CD14-positive monocyte (primary cell): ENCODE data around the gene DMRTC2. TPM values are rescaled to one million over a fixed set of nuclear protein-coding genes. Genes with fewer than 3 reads are reported as not detected.

ENCODE experiments used
- DNase-seq, 3 donors: peaks; one replicate each; pipeline ENCODE4 v3.0.0-alpha.2; 2011 to 2022
- H2AFZ ChIP-seq: 2 replicates; pipeline ENCODE4 v1.6.0; 2012; ENCODE audit warnings: mild to moderate bottlenecking, low read depth, low read length, inconsistent platforms; ENCODE audit not compliant: insufficient read depth, poor library complexity, severe bottlenecking
- H3K27ac ChIP-seq, 2 donors: 1 replicate in 1 of 2; 2 replicates in 1 of 2; pipeline ENCODE4 v1.5.1; 2012 to 2013; ENCODE audit warnings: low read length in 2 of 2, control low read depth in 1 of 2, inconsistent platforms in 1 of 2, low read depth in 1 of 2, mild to moderate bottlenecking in 1 of 2
- H3K27me3 ChIP-seq, 2 donors: one replicate each; pipeline versions ENCODE4 v1.6.0 to v1.6.1; 2011 to 2013; ENCODE audit warnings: low read length in 2 of 2; ENCODE audit not compliant: control insufficient read depth in 2 of 2, insufficient read depth in 2 of 2
- H3K36me3 ChIP-seq, 2 donors: replicated peaks in 1 of 2; 1 replicate in 1 of 2; 2 replicates in 1 of 2; pipeline versions ENCODE4 v1.5.1 to v1.6.1; 2012 to 2013; ENCODE audit warnings: low read length in 2 of 2, control low read depth in 1 of 2, inconsistent platforms in 1 of 2, mild to moderate bottlenecking in 1 of 2; ENCODE audit not compliant: insufficient read depth in 2 of 2, control insufficient read depth in 1 of 2
- H3K4me1 ChIP-seq, 2 donors: 1 replicate in 1 of 2; 2 replicates in 1 of 2; pipeline versions ENCODE4 v1.5.1 to v1.6.1; 2012 to 2013; ENCODE audit warnings: low read length in 2 of 2, control low read depth in 1 of 2, inconsistent platforms in 1 of 2, mild to moderate bottlenecking in 1 of 2, moderate library complexity in 1 of 2; ENCODE audit not compliant: insufficient read depth in 2 of 2, control insufficient read depth in 1 of 2
- H3K4me2 ChIP-seq: replicated peaks from 2 replicates; pipeline ENCODE3; 2012; ENCODE audit warnings: low read length, moderate library complexity, mild to moderate bottlenecking; ENCODE audit not compliant: poor library complexity, severe bottlenecking; ENCODE audit errors: extremely low read depth
- H3K4me3 ChIP-seq, 3 experiments: fragments of 200-600 bp in 1 of 3; sonication (generic) in 1 of 3; replicated peaks in 1 of 3; 1 replicate in 2 of 3; 2 replicates in 1 of 3; pipeline ENCODE4 v1.5.1; 2011 to 2013; ENCODE audit warnings: low read length in 3 of 3, mild to moderate bottlenecking in 3 of 3, control low read depth in 2 of 3, low read depth in 2 of 3, inconsistent platforms in 1 of 3, moderate library complexity in 1 of 3
- H3K79me2 ChIP-seq: 2 replicates; pipeline ENCODE4 v1.6.0; 2012; ENCODE audit warnings: mild to moderate bottlenecking, control low read depth, inconsistent platforms, low read length, moderate library complexity; ENCODE audit not compliant: insufficient read depth
- H3K9ac ChIP-seq: 2 replicates; pipeline ENCODE4 v1.6.0; 2017; ENCODE audit warnings: low read length, mild to moderate bottlenecking; ENCODE audit not compliant: insufficient read depth, poor library complexity, severe bottlenecking
- H3K9me3 ChIP-seq, 2 donors: replicated peaks in 1 of 2; 1 replicate in 1 of 2; 2 replicates in 1 of 2; pipeline versions ENCODE4 v1.5.1 to v1.6.1; 2012 to 2013; ENCODE audit warnings: low read length in 2 of 2, control low read depth in 1 of 2; ENCODE audit not compliant: control insufficient read depth in 1 of 2, insufficient read depth in 1 of 2
- H4K20me1 ChIP-seq: 2 replicates; pipeline ENCODE4 v1.6.0; 2012; ENCODE audit warnings: mild to moderate bottlenecking, low read length, control low read depth, moderate library complexity; ENCODE audit not compliant: insufficient read depth
- H3K27ac Mint-ChIP-seq, 7 donors: one replicate each; pipeline ENCODE4 v1.8.0; 2020; ENCODE audit warnings: mild to moderate bottlenecking in 7 of 7, mixed read lengths in 7 of 7, moderate library complexity in 6 of 7, inconsistent platforms in 2 of 7
- H3K27me3 Mint-ChIP-seq, 3 donors: one replicate each; pipeline ENCODE4 v1.8.0; 2021 to 2022; ENCODE audit warnings: low read depth in 3 of 3, mild to moderate bottlenecking in 3 of 3, mixed read lengths in 3 of 3, moderate library complexity in 3 of 3, inconsistent platforms in 1 of 3
- H3K36me3 Mint-ChIP-seq, 2 donors: one replicate each; pipeline ENCODE4 v1.8.0; 2020; ENCODE audit warnings: mixed read lengths in 2 of 2, inconsistent platforms in 1 of 2, mild to moderate bottlenecking in 1 of 2
- H3K4me1 Mint-ChIP-seq: one replicate; pipeline ENCODE4 v1.8.0; 2020; ENCODE audit warnings: mild to moderate bottlenecking, mixed read lengths
- H3K4me3 Mint-ChIP-seq, 2 donors: one replicate each; pipeline ENCODE4 v1.8.0; 2020; ENCODE audit warnings: mild to moderate bottlenecking in 2 of 2, mixed read lengths in 2 of 2, moderate library complexity in 1 of 2
- H3K9me3 Mint-ChIP-seq, 7 donors: one replicate each; pipeline ENCODE4 v1.8.0; 2020 to 2022; ENCODE audit warnings: mixed read lengths in 7 of 7, mild to moderate bottlenecking in 6 of 7, moderate library complexity in 6 of 7, inconsistent platforms in 2 of 7
- CTCF ChIP-seq: fragments of 200-600 bp; IDR thresholded peaks from one replicate; pipeline ENCODE4 v1.8.0; 2022; ENCODE audit warnings: antibody characterized with exemption, mild to moderate bottlenecking
- WGBS: methylation state at CpG from one replicate; pipeline ENCODE4 v1.1.5; 2013; ENCODE audit warnings: missing lambda C conversion rate; ENCODE audit not compliant: insufficient coverage; 5-methylcytosine and 5-hydroxymethylcytosine counted together
- intact Hi-C, 2 donors: fragments of 100-400 bp; cut with micrococcal nuclease; formaldehyde crosslinking; loops; one replicate each; pipeline versions ENCODE4 v1.15.0 to v1.15.1; 2023
- polyA plus RNA-seq, 3 donors: library from polyadenylated mRNA; depleted of rRNA in 1 of 3; unstranded in 2 of 3; stranded (reverse) in 1 of 3; fragments of 300-500 nt in 2 of 3; fragments of >200 nt in 1 of 3; fragmentation: Illumina TruSeq in 2 of 3; gene quantifications; 1 replicate in 2 of 3; 2 replicates in 1 of 3; pipeline ENCODE4 v1.2.3, GENCODE V29; 2012 to 2021

The DMRTC2 gene
- polyA plus RNA-seq, 3 donors, result not detected

DNA sequence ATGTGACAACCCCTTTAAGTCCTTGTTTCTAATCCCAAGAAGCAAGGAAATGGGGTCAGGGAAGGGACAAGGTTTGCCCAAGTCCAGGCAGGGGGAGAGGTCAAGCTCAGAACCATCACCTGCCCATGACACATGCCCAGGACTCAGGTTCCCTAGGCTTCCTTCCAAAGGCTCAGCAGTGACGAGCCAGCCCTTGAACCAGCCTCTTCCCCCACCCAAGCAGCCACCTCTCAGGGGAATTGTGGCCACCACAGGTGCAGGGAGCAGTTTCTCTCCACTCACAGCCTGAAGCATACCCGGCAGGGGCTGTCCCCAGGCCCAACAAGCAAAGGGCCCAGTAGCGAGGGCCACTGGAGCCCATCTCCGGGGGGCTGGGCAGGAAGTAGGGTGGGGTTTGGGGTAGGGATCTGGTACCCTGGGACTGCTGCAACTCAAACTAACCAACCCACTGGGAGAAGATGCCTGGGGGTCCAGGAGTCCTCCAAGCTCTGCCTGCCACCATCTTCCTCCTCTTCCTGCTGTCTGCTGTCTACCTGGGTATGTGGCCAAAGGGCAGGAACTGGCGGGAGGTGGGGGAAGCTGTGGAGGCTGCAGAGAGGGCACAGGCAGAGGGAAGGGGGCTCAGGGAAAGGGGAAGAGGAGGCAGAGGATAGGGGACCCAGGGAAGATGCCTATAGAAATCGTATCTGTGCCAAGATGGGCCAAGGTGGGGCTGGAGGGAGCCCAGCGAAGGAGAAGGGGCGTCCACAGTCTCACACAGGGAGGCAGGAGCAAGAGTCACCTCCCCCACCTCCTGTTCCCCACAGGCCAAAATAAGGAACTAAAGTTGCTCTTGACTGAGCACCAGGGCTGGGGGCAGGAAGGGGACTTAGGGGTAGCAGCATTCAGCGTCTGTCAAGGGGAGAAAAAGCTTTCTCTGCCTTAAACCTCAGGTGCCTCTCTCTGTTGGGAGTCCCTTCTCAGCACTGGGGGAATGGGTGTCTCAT lies 32.3 kb downstream of the DMRTC2 start, which contains the start of gene CD79A:
CD79A (plus strand) TSS at position 433 of the 986 bp plus-strand sequence; CDS start at position 459, 26 bp downstream.
- Mint-ChIP-seq H3K27ac (peak within 1 kb of the TSS; percentile 75 to 92 (median 87)), H3K9me3 (peaks cover 0 to 4% (median 0%) of the 10 kb centered on the region in 7 donors), H3K4me3 (peak within 1 kb of the TSS; percentile 67 to 84), H3K4me1 (peaks cover 73% of the 10 kb centered on the region), H3K27me3 (peaks cover 0 to 1% (median 0%) of the 10 kb centered on the region in 3 donors), H3K36me3 (peaks cover 0 to 4% of the 10 kb centered on the region in 2 donors)
- Histone ChIP-seq H3K9ac (peak within 1 kb of the TSS; percentile 66), H2AFZ (peak within 1 kb of the TSS; percentile 78), H3K4me3 (peak within 1 kb of the TSS in 2 of 3 experiments; percentile 1 to 66), H4K20me1 (peaks cover under 1% of the 10 kb centered on the region), H3K79me2 (no peaks in the 10 kb centered on the region), H3K27me3 (no peaks in the 10 kb centered on the region), H3K36me3 (peaks cover 0 to 2% of the 10 kb centered on the region in 2 donors), H3K27ac (peak within 1 kb of the TSS; percentile 43 to 92), H3K4me2 (peak within 1 kb of the TSS; percentile 78), H3K4me1 (peaks cover 68 to 76% of the 10 kb centered on the region in 2 donors), H3K9me3 (no peaks in the 10 kb centered on the region)
- no peak for TF ChIP-seq CTCF
- 10% methylated on average over 2 of the region's 9 CpGs for WGBS
- peak; percentile 54 to 70 (median 57) for DNase-seq
- intact Hi-C loops, result no loop called here
